ENCODE results near the gene DNMT3B.
A peak's percentile ranks its signal among the peaks of the same experiment; 100 is the strongest.

GRCh38 chr20:32792731-32793458, 30.7 kb downstream of the DNMT3B start:
- TF ChIP-seq CTCF (conservative IDR thresholded peaks at IDR 0.05 in 1 of 2, IDR thresholded peaks at IDR 0.05 in 1 of 2; ENCODE audit: extremely low read depth in 1 of 2, insufficient read depth in 1 of 2, low read depth in 1 of 2, low read length in 2 of 2) (peak in 1 of 2 donors; percentile 5), EZH2 (IDR thresholded peaks at IDR 0.05; ENCODE audit: borderline replicate concordance, low read length) (no peak)
